ENCODE data around the gene SPDYC.
A peak's percentile ranks its signal among the peaks of the same experiment; 100 is the strongest.

The SPDYC gene

GRCh38 chr11:65213322-65214211 is 43.5 kb downstream of the SPDYC start:
- intact Hi-C loops (cut with DNase I), result no loop called here
- DNase-seq, result peak in 6 of 42 donors; percentile 6 to 32 (median 24)

- peak in 1 of 42 donors; percentile 20 for DNase-seq
- intact Hi-C loops (cut with DNase I), result no loop called here
Measured at GRCh38 chr11:65214212-65214845, 44.3 kb downstream of the SPDYC start.

- peak in 4 of 42 donors; percentile 8 to 41 (median 29) for DNase-seq
Measured at GRCh38 chr11:65215441-65216076, 45.5 kb downstream of the SPDYC start.

GRCh38 chr11:65216830-65217229 is 46.8 kb downstream of the SPDYC start:
- peak in 2 of 42 donors; percentile 12 to 26 for DNase-seq
- intact Hi-C loops (cut with DNase I), result no loop called here

More at GRCh38 chr11:65215441-65216076, 45.5 kb downstream of the SPDYC start:
- intact Hi-C loops (cut with DNase I), result no loop called here

GRCh38 chr11:65217441-65218423 is 47.7 kb downstream of the SPDYC start:
- intact Hi-C loops (cut with DNase I), result no loop called here
- DNase-seq, result peak in 1 of 42 donors; percentile 16

GRCh38 chr11:65218446-65218845 is 48.4 kb downstream of the SPDYC start:
- no peak for DNase-seq
- intact Hi-C loops (cut with DNase I), result no loop called here

GRCh38 chr11:65219930-65220213 is 49.8 kb downstream of the SPDYC start:
- DNase-seq, result no peak

GRCh38 chr11:65221026-65221425 is 51.0 kb downstream of the SPDYC start:
- intact Hi-C loops (cut with DNase I), result no loop called here
- peak in 1 of 42 donors; percentile 12 for DNase-seq

More at GRCh38 chr11:65219930-65220213, 49.8 kb downstream of the SPDYC start:
- intact Hi-C loops (cut with DNase I), result no loop called here
